Measurements from ENCODE around the gene BCL2L13. TPM values are rescaled to one million over a fixed set of nuclear protein-coding genes. Genes with fewer than 3 reads are reported as not detected.

Gene BCL2L13
- total and polyA plus RNA-seq, 2 experiments from 2014 or later = 35.3 to 61.5 TPM

- Histone ChIP-seq H3K27me3 (no peaks in the 10 kb centered on the region), H3K27ac (peak overlapping the region; percentile 48), H3K9me3 (ENCODE audit: low read depth) (no peaks in the 10 kb centered on the region), H3K36me3 (peaks cover 29% of the 10 kb centered on the region), H3K4me3 (no peak overlapping the region), H3K4me1 (ENCODE audit: low read depth) (no peaks in the 10 kb centered on the region)
- DNase-seq (ENCODE audit: low read depth in 1 of 2, low spot score in 1 of 2) = no peak
- TF ChIP-seq CTCF (IDR thresholded peaks at IDR 0.05; ENCODE audit: low read depth, low read length) = no peak
Measured at GRCh38 chr22:17607891-17608521, 30.6 kb upstream of the BCL2L13 start.

- no peak for TF ChIP-seq CTCF (IDR thresholded peaks at IDR 0.05; ENCODE audit: low read depth, low read length)
- no peaks in the 10 kb centered on the region for H3K4me1 ChIP-seq (ENCODE audit: low read depth)
- no peaks in the 10 kb centered on the region for H3K9me3 ChIP-seq (ENCODE audit: low read depth)
- DNase-seq (ENCODE audit: low read depth in 1 of 2, low spot score in 1 of 2) = no peak
- H3K27me3 ChIP-seq = no peaks in the 10 kb centered on the region
- no peak overlapping the region for H3K27ac ChIP-seq
- H3K4me3 ChIP-seq = no peak overlapping the region
- H3K36me3 ChIP-seq = peaks cover 30% of the 10 kb centered on the region
Measured at GRCh38 chr22:17612057-17612456, 26.5 kb upstream of the BCL2L13 start.

- no peaks in the 10 kb centered on the region for H3K27me3 ChIP-seq
- DNase-seq (ENCODE audit: low read depth in 1 of 2, low spot score in 1 of 2) = no peak
- H3K9me3 ChIP-seq (ENCODE audit: low read depth) = no peaks in the 10 kb centered on the region
- no peak overlapping the region for H3K27ac ChIP-seq
- TF ChIP-seq CTCF (IDR thresholded peaks at IDR 0.05; ENCODE audit: low read depth, low read length) = no peak
- H3K36me3 ChIP-seq = peaks cover 29% of the 10 kb centered on the region
- no peak overlapping the region for H3K4me3 ChIP-seq
- H3K4me1 ChIP-seq (ENCODE audit: low read depth) = no peaks in the 10 kb centered on the region
Measured at GRCh38 chr22:17613280-17613679, 25.3 kb upstream of the BCL2L13 start.

- no peak for TF ChIP-seq CTCF (IDR thresholded peaks at IDR 0.05; ENCODE audit: low read depth, low read length)
- H3K9me3 ChIP-seq (ENCODE audit: low read depth) = no peaks in the 10 kb centered on the region
- H3K27ac ChIP-seq = peak overlapping the region; percentile 89
- no peaks in the 10 kb centered on the region for H3K27me3 ChIP-seq
- peaks cover 5% of the 10 kb centered on the region for H3K4me1 ChIP-seq (ENCODE audit: low read depth)
- DNase-seq (ENCODE audit: low read depth in 1 of 2, low spot score in 1 of 2) = peak in 1 of 2 donors; percentile 10
- H3K36me3 ChIP-seq = peaks cover 4% of the 10 kb centered on the region
- peak overlapping the region; percentile 54 for H3K4me3 ChIP-seq
Measured at GRCh38 chr22:17627961-17628405, 10.6 kb upstream of the BCL2L13 start.

- no peaks in the 10 kb centered on the region for H3K9me3 ChIP-seq (ENCODE audit: low read depth)
- no peak for TF ChIP-seq CTCF (IDR thresholded peaks at IDR 0.05; ENCODE audit: low read depth, low read length)
- peak within 1 kb of the TSS; percentile 89 for H3K27ac ChIP-seq
- no peaks in the 10 kb centered on the region for H3K27me3 ChIP-seq
- peak within 1 kb of the TSS; percentile 54 for H3K4me3 ChIP-seq
- peaks cover 4% of the 10 kb centered on the region for H3K36me3 ChIP-seq
- peak; percentile 97 to 98 for DNase-seq (ENCODE audit: low read depth in 1 of 2, low spot score in 1 of 2)
- H3K4me1 ChIP-seq (ENCODE audit: low read depth) = peaks cover 5% of the 10 kb centered on the region
Measured at GRCh38 chr22:17628406-17629172, 10.0 kb upstream of the BCL2L13 start, which contains the start of gene ATP6V1E1. ATP6V1E1 (minus strand) TSS chr22:17628749; CDS start chr22:17628635, 114 bp downstream.
